Erythroblast (primary cell): ENCODE results near the gene CD8A.

ENCODE experiments used
- DNase-seq, 2 experiments: peaks; one replicate each; lab custom pipeline; 2025; lab: John Stamatoyannopoulos, UW
- GATA1 ChIP-seq: IDR thresholded peaks from 2 replicates; pipeline ENCODE4 v1.6.1; 2011; ENCODE audit warnings: low read depth, mild to moderate bottlenecking, control low read depth, low read length, moderate library complexity
- POLR2A ChIP-seq: IDR thresholded peaks from 2 replicates; pipeline ENCODE4 v1.6.1; 2011; ENCODE audit warnings: mild to moderate bottlenecking, low read length

Gene CD8A

GRCh38 chr2:86781363-86781762 lies 9.3 kb downstream of the CD8A start:
- no peak for DNase-seq
- TF ChIP-seq POLR2A (no peak), GATA1 (no peak)

DNA sequence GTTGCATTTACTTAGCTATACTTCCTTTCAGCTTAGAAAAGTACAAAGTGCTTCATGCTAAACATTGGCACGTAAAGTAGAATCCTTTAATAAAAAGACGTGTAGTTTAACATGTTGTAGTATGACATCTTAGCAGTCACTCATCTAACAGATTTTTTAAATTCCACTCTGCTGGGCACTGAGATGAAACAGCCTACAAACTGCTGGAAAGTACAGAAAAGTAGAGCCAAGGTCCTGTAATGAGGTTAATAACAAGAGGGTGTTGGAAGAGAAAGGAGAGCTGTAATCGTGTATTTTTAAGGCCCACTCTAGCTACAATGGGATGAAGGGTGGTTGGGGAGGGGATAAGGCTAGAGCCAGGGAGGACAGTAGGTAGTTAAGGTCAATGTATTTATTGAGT lies 10.7 kb downstream of the CD8A start:
- no peak for DNase-seq
- no peak for TF ChIP-seq GATA1
- no peak for TF ChIP-seq POLR2A

DNA sequence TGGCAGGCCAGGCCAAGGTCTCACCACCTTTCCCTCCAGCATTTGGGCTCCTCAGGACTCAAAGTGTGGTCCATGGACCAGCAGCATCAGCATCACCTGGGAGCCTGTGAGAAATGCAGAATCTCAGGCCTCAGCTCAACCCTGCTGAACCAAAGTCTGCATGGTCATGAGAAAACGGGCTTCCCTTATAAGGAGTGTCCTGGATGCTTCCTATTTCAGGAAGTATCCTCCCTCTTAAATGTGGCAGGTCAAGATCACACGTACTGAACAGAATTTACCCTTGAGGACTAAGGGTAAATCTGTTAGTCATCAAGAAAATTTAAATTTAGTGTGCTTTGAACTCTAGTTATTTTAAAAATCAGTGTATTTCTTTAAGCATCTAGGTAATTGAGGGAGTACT lies 11.8 kb downstream of the CD8A start:
- no peak for DNase-seq
- TF ChIP-seq GATA1: no peak
- no peak for TF ChIP-seq POLR2A

DNA sequence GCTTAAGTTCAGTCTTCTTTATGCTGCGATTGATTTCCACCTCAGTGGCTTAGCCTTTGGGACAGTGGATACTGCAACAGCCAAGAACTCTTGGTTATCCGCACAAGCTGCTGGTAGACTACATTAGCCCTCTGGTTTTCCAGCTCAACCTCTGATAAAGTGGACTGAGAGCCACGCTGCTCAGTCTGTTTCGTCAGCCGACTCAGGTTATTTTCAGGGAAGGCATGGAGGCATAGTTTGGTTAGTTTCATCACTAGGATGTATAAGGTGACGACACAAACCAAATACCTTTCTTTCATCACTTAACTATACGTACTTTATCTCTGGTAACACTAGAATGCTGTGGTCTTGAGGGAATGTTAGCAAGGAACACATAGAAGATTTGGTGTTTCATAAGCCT lies 14.2 kb downstream of the CD8A start:
- DNase-seq: no peak
- TF ChIP-seq POLR2A (no peak), GATA1 (no peak)

DNA sequence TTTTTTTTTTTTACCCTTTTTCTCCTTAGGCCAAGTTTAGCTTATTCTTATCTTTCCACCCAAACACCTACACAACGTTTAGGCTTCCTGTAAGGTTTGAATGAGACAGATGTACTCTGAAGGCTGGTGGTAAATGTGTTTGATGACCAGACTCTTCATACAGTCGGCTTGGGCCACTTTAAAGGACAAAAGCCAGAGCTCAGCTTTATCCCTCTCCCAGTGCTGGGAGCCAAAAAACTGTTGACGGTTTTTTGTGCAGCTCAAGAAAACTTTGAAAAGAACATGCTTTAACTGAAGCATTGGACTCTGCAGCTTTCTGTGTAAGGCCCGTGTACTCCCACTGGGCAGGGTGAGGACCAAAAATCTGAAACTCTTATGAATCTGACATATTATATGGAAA lies 15.4 kb downstream of the CD8A start:
- DNase-seq: no peak
- TF ChIP-seq GATA1 (no peak), POLR2A (no peak)

GRCh38 chr2:86774862-86775261 lies 15.9 kb downstream of the CD8A start:
- no peak for TF ChIP-seq GATA1
- no peak for TF ChIP-seq POLR2A
- no peak for DNase-seq

GRCh38 chr2:86772611-86773010 lies 18.1 kb downstream of the CD8A start:
- TF ChIP-seq POLR2A (no peak), GATA1 (no peak)
- DNase-seq: no peak

GRCh38 chr2:86770816-86771301 lies 19.9 kb downstream of the CD8A start:
- DNase-seq: no peak

DNA sequence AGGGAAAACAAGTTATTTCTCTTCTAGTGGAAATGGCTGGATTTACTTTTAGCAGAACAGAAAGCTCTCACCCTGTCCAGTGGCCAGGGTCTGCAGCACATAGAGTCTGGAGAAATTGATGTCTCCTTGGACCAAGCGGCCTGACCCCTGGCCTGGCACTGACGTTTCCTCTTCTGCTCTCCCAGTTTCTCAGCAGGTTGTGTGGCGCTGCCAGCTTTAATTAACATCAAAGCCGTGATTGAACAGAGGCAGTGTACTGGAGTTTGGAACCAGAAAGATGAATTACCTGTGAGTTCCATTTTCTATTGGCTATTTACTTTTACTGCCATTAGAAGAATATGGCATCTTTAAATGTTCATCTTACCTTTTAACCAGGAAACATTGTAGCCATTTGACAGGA lies 20.9 kb downstream of the CD8A start:
- TF ChIP-seq POLR2A (no peak), GATA1 (no peak)
- DNase-seq: no peak

More at GRCh38 chr2:86770816-86771301, 19.9 kb downstream of the CD8A start:
- TF ChIP-seq GATA1 (no peak), POLR2A (no peak)

GRCh38 chr2:86768189-86768949 lies 22.3 kb downstream of the CD8A start:
- TF ChIP-seq GATA1 (no peak), POLR2A (no peak)
- DNase-seq: no peak

DNA sequence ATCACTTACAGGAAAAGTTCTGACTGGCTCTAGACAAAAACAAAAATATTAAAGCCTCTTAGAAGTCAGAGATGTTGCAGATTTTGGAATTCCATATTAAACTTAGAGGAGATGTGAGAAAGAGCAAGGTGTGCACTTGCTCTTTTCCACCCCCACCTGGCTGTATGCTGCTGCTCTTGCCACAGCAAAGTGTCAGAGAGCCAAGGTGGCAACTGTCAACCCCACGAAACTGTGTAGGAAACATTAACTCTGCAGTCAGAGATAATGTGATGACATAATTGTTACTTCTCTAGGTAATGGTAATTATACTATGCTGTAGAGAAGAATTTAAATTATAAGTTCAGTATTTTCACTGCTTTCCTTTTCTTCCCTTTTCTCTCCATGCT lies 25.4 kb downstream of the CD8A start:
- no peak for DNase-seq
- no peak for TF ChIP-seq GATA1
- no peak for TF ChIP-seq POLR2A

DNA sequence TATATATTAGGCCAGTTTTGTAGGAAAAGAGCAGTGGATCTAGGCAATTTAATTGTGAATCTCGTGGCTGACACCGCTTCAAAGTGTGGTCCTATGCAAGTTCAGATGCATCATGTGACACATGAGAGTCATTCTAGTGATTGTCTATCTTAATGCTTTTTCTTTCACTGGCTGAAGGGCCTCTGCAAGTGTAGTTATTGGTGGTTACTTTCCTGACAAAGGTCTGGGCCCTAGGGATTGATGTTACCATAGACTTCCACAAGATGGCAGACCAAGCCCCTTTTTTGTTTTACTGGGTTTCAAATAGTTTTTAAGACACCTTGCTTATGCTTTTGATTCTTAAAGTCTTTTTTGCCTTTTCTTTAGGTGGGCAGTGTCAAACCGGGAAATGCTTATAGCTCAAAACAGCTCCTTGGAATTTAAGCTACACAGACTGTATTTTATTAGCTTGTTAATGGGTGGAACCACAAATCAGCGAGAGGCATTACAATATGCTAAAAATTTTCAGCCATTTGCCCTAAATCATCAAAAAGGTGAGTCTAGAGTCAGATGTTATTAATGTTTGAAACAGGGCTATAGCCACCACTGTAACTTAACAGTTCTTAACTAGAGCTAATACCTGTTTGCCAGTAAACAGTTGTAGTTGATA lies 25.9 kb downstream of the CD8A start:
- peak; percentile 57 to 70 for DNase-seq
- TF ChIP-seq POLR2A (no peak), GATA1 (no peak)

DNA sequence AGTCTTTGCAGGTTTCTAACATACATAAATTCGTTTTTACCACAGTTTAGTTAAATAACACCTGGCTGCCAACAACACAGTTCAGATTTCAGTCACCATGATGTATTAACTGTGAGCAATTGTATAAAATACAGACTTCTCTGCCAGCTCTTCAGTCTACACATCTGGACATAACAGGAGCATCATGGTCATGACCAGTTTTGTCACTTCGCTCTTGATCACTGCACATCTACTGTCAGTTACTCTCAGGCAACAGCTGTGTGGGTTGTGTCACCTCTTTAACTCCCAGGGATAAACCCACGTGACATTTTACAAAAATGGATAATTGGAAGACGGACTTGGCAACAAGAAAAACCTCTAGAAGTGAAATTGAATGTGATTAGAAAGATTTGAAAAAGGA lies 30.3 kb downstream of the CD8A start:
- TF ChIP-seq POLR2A: no peak
- no peak for TF ChIP-seq GATA1

GRCh38 chr2:86758405-86758804 lies 32.3 kb downstream of the CD8A start:
- TF ChIP-seq POLR2A (no peak), GATA1 (no peak)
- DNase-seq: no peak

More for the DNA sequence above, 30.3 kb downstream of the CD8A start:
- no peak for DNase-seq
